Stomach (tissue), 4 donors: ENCODE measurements around the gene ALOX15B.
"Not testable (repeated sequence)": the region's sequence is repeated elsewhere in the genome, so short reads cannot be mapped to it uniquely, and the experiment has no call there.

ENCODE experiments used
- CTCF ChIP-seq, 7 experiments: fragments of 450-650 bp in 4 of 7; fragments of 200-600 bp in 3 of 7; sonication (generic) in 3 of 7; IDR thresholded peaks; one replicate each; pipeline ENCODE4 v1.5.1; 2016 to 2019; ENCODE audit warnings: antibody characterized with exemption in 7 of 7, control low read depth in 2 of 7, mild to moderate bottlenecking in 1 of 7
- POLR2A ChIP-seq, 4 donors: fragments of 450-650 bp; IDR thresholded peaks; one replicate each; pipeline ENCODE4 v1.6.1; 2016; ENCODE audit warnings: antibody characterized with exemption in 4 of 4, control low read depth in 2 of 4, mild to moderate bottlenecking in 1 of 4, moderate library complexity in 1 of 4
- POLR2AphosphoS5 ChIP-seq, 3 donors: sonication (generic); formaldehyde crosslinking; IDR thresholded peaks; one replicate each; pipeline ENCODE4 v1.6.1; 2016; ENCODE audit warnings: antibody characterized with exemption in 3 of 3

GRCh38 chr17:8077939-8078338, 39.1 kb downstream of the ALOX15B start:
- not testable (repeated sequence) for TF ChIP-seq CTCF, POLR2A, POLR2AphosphoS5 (IDR thresholded peaks at IDR 0.05)
